T-helper 2 cell treated with Interferon-gamma antibody and Interleukin-4, amounts not matched to agents 5 μg/mL and 100 μg/mL, for 36 hours (primary cell): ENCODE results near the gene RAE1.

Experiments
- DNase-seq: peaks from one replicate; pipeline ENCODE4 v3.0.0; 2021; ENCODE audit warnings: low spot score
- H3K27ac Mint-ChIP-seq: one replicate; pipeline ENCODE4 v1.8.0; 2021; ENCODE audit warnings: mild to moderate bottlenecking, mixed read lengths
- H3K27me3 Mint-ChIP-seq: one replicate; pipeline ENCODE4 v1.8.0; 2021; ENCODE audit warnings: low read depth, mixed read lengths
- H3K36me3 Mint-ChIP-seq: one replicate; pipeline ENCODE4 v1.8.0; 2021; ENCODE audit warnings: low read depth, mixed read lengths
- H3K4me1 Mint-ChIP-seq: one replicate; pipeline ENCODE4 v1.8.0; 2021; ENCODE audit warnings: low read depth, mixed read lengths
- H3K4me3 Mint-ChIP-seq: one replicate; pipeline ENCODE4 v1.8.0; 2022; ENCODE audit warnings: mild to moderate bottlenecking, moderate library complexity, mixed read lengths
- H3K9me3 Mint-ChIP-seq: one replicate; pipeline ENCODE4 v1.8.0; 2021; ENCODE audit warnings: mixed read lengths

Gene RAE1

GRCh38 chr20:57371363-57371762 is 20.3 kb downstream of the RAE1 start:
- Mint-ChIP-seq H3K4me1 (peaks cover 18% of the 10 kb centered on the region), H3K27me3 (no peaks in the 10 kb centered on the region), H3K4me3 (no peak overlapping the region), H3K27ac (no peak overlapping the region), H3K36me3 (peaks cover 73% of the 10 kb centered on the region), H3K9me3 (no peaks in the 10 kb centered on the region)
- no peak for DNase-seq

- no peak overlapping the region for H3K27ac Mint-ChIP-seq
- peaks cover 70% of the 10 kb centered on the region for H3K36me3 Mint-ChIP-seq
- no peak for DNase-seq
- no peak overlapping the region for H3K4me3 Mint-ChIP-seq
- no peaks in the 10 kb centered on the region for H3K27me3 Mint-ChIP-seq
- H3K4me1 Mint-ChIP-seq: peaks cover 19% of the 10 kb centered on the region
- H3K9me3 Mint-ChIP-seq: no peaks in the 10 kb centered on the region
Measured at GRCh38 chr20:57372157-57372556, 21.1 kb downstream of the RAE1 start.

GRCh38 chr20:57372581-57373350 is 21.7 kb downstream of the RAE1 start:
- H3K9me3 Mint-ChIP-seq: no peaks in the 10 kb centered on the region
- no peak overlapping the region for H3K27ac Mint-ChIP-seq
- H3K4me3 Mint-ChIP-seq: no peak overlapping the region
- no peaks in the 10 kb centered on the region for H3K27me3 Mint-ChIP-seq
- no peak for DNase-seq
- peaks cover 25% of the 10 kb centered on the region for H3K4me1 Mint-ChIP-seq
- H3K36me3 Mint-ChIP-seq: peaks cover 73% of the 10 kb centered on the region

GRCh38 chr20:57374343-57374930 is 23.4 kb downstream of the RAE1 start:
- Mint-ChIP-seq H3K36me3 (peaks cover 75% of the 10 kb centered on the region), H3K27ac (no peak overlapping the region)

GRCh38 chr20:57374931-57375651 is 24.0 kb downstream of the RAE1 start:
- H3K4me3 Mint-ChIP-seq: no peak overlapping the region

More at GRCh38 chr20:57374343-57374930, 23.4 kb downstream of the RAE1 start:
- no peaks in the 10 kb centered on the region for H3K9me3 Mint-ChIP-seq
- H3K27me3 Mint-ChIP-seq: no peaks in the 10 kb centered on the region
- no peak overlapping the region for H3K4me3 Mint-ChIP-seq
- DNase-seq: no peak
- H3K4me1 Mint-ChIP-seq: peaks cover 39% of the 10 kb centered on the region

GRCh38 chr20:57375652-57376230 is 24.7 kb downstream of the RAE1 start:
- peaks cover 66% of the 10 kb centered on the region for H3K36me3 Mint-ChIP-seq
- peaks cover 46% of the 10 kb centered on the region for H3K4me1 Mint-ChIP-seq
- DNase-seq: no peak
- no peak overlapping the region for H3K4me3 Mint-ChIP-seq
- H3K27ac Mint-ChIP-seq: peak overlapping the region; percentile 12
- H3K9me3 Mint-ChIP-seq: no peaks in the 10 kb centered on the region
- no peaks in the 10 kb centered on the region for H3K27me3 Mint-ChIP-seq

More at GRCh38 chr20:57374931-57375651, 24.0 kb downstream of the RAE1 start:
- DNase-seq: no peak
- H3K4me1 Mint-ChIP-seq: peaks cover 44% of the 10 kb centered on the region
- H3K27ac Mint-ChIP-seq: peak overlapping the region; percentile 12
- no peaks in the 10 kb centered on the region for H3K27me3 Mint-ChIP-seq
- no peaks in the 10 kb centered on the region for H3K9me3 Mint-ChIP-seq
- H3K36me3 Mint-ChIP-seq: peaks cover 73% of the 10 kb centered on the region

- Mint-ChIP-seq H3K4me3 (no peak overlapping the region), H3K4me1 (peaks cover 45% of the 10 kb centered on the region), H3K27ac (peak overlapping the region; percentile 50), H3K27me3 (no peaks in the 10 kb centered on the region), H3K9me3 (no peaks in the 10 kb centered on the region), H3K36me3 (peaks cover 60% of the 10 kb centered on the region)
- DNase-seq: no peak
Measured at GRCh38 chr20:57377350-57377749, 26.3 kb downstream of the RAE1 start.

GRCh38 chr20:57378107-57378506 is 27.1 kb downstream of the RAE1 start:
- no peak overlapping the region for H3K4me3 Mint-ChIP-seq
- H3K9me3 Mint-ChIP-seq: no peaks in the 10 kb centered on the region
- H3K4me1 Mint-ChIP-seq: peaks cover 51% of the 10 kb centered on the region
- H3K27ac Mint-ChIP-seq: peak overlapping the region; percentile 29
- peaks cover 62% of the 10 kb centered on the region for H3K36me3 Mint-ChIP-seq
- DNase-seq: no peak
- H3K27me3 Mint-ChIP-seq: no peaks in the 10 kb centered on the region

- H3K9me3 Mint-ChIP-seq: no peaks in the 10 kb centered on the region
- peaks cover 51% of the 10 kb centered on the region for H3K4me1 Mint-ChIP-seq
- H3K27me3 Mint-ChIP-seq: no peaks in the 10 kb centered on the region
- peaks cover 56% of the 10 kb centered on the region for H3K36me3 Mint-ChIP-seq
- peak overlapping the region; percentile 20 for H3K4me3 Mint-ChIP-seq
- peak overlapping the region; percentile 74 for H3K27ac Mint-ChIP-seq
- DNase-seq: no peak
Measured at GRCh38 chr20:57378646-57379262, 27.7 kb downstream of the RAE1 start.

- Mint-ChIP-seq H3K27me3 (no peaks in the 10 kb centered on the region), H3K9me3 (no peaks in the 10 kb centered on the region), H3K27ac (peak overlapping the region; percentile 74), H3K4me1 (peaks cover 49% of the 10 kb centered on the region), H3K36me3 (peaks cover 55% of the 10 kb centered on the region), H3K4me3 (peak overlapping the region; percentile 20)
- DNase-seq: no peak
Measured at GRCh38 chr20:57379263-57379647, 28.2 kb downstream of the RAE1 start.

GRCh38 chr20:57380081-57380750 is 29.2 kb downstream of the RAE1 start:
- H3K9me3 Mint-ChIP-seq: no peaks in the 10 kb centered on the region
- DNase-seq: no peak
- peaks cover 44% of the 10 kb centered on the region for H3K4me1 Mint-ChIP-seq
- peak overlapping the region; percentile 38 for H3K27ac Mint-ChIP-seq
- no peak overlapping the region for H3K4me3 Mint-ChIP-seq
- H3K36me3 Mint-ChIP-seq: peaks cover 46% of the 10 kb centered on the region
- H3K27me3 Mint-ChIP-seq: no peaks in the 10 kb centered on the region

GRCh38 chr20:57381596-57382503 is 30.8 kb downstream of the RAE1 start:
- Mint-ChIP-seq H3K27me3 (no peaks in the 10 kb centered on the region), H3K36me3 (peaks cover 38% of the 10 kb centered on the region), H3K27ac (peak overlapping the region; percentile 58), H3K9me3 (no peaks in the 10 kb centered on the region), H3K4me1 (peaks cover 42% of the 10 kb centered on the region), H3K4me3 (no peak overlapping the region)
- DNase-seq: peak; percentile 69
